ENCODE data around the gene MYF6. TPM values are rescaled to one million over a fixed set of nuclear protein-coding genes. Genes with fewer than 3 reads are reported as not detected.
A peak's percentile ranks its signal among the peaks of the same experiment; 100 is the strongest.
"Not testable (repeated sequence)": the region's sequence is repeated elsewhere in the genome, so short reads cannot be mapped to it uniquely, and the experiment has no call there.

Gene MYF6
- total RNA-seq (105 TPM), polyA plus RNA-seq (ENCODE audit: insufficient read depth in 1 of 8, insufficient read length in 8 of 8, low replicate concordance in 1 of 8) (100 to 1,000 TPM in 2 of 8 donors, 10 to 100 TPM in 6; 68.5 to 104 (median 87.7) TPM)
- long read RNA-seq, donor 1, transcript MYF6-201 (3 exons, 1,465 nt), result major isoform, 27 of 34 reads
- long read RNA-seq, donor 1, partial matches to known transcripts, result 7 of 34 reads
- long read RNA-seq, donor 1, other reads (novel, unspliced or antisense), result 0 of 34 reads
- long read RNA-seq, donor 2, partial matches to known transcripts, result 0 of 2 reads
- long read RNA-seq, donor 2, other reads (novel, unspliced or antisense), result 0 of 2 reads
- long read RNA-seq, donor 3, transcript MYF6-201 (3 exons, 1,465 nt), result major isoform, 64 of 72 reads
- long read RNA-seq, donor 3, partial matches to known transcripts, result 8 of 72 reads
- long read RNA-seq, donor 3, other reads (novel, unspliced or antisense), result 0 of 72 reads
- long read RNA-seq, donor 4, transcript MYF6-201 (3 exons, 1,465 nt), result major isoform, 36 of 36 reads
- long read RNA-seq, donor 4, partial matches to known transcripts, result 0 of 36 reads
- long read RNA-seq, donor 4, other reads (novel, unspliced or antisense), result 0 of 36 reads
- long read RNA-seq, donor 5, transcript MYF6-201 (3 exons, 1,465 nt), result major isoform, 92 of 105 reads
- long read RNA-seq, donor 5, partial matches to known transcripts, result 13 of 105 reads
- long read RNA-seq, donor 5, other reads (novel, unspliced or antisense), result 0 of 105 reads
- long read RNA-seq, donor 6, transcript MYF6-201 (3 exons, 1,465 nt), result major isoform, 106 of 116 reads
- long read RNA-seq, donor 6, partial matches to known transcripts, result 10 of 116 reads
- long read RNA-seq, donor 6, other reads (novel, unspliced or antisense), result 0 of 116 reads
- long read RNA-seq, donor 7, transcript MYF6-201 (3 exons, 1,465 nt), result major isoform, 45 of 52 reads
- long read RNA-seq, donor 7, partial matches to known transcripts, result 7 of 52 reads
- long read RNA-seq, donor 7, other reads (novel, unspliced or antisense), result 0 of 52 reads
- long read RNA-seq, donor 8, transcript MYF6-201 (3 exons, 1,465 nt), result major isoform, 34 of 72 reads
- long read RNA-seq, donor 8, partial matches to known transcripts, result 38 of 72 reads
- long read RNA-seq, donor 8, other reads (novel, unspliced or antisense), result 0 of 72 reads
- long read RNA-seq, donor 9, transcript MYF6-201 (3 exons, 1,465 nt), result major isoform, 39 of 53 reads
- long read RNA-seq, donor 9, partial matches to known transcripts, result 14 of 53 reads
- long read RNA-seq, donor 9, other reads (novel, unspliced or antisense), result 0 of 53 reads
- long read RNA-seq, donor 10, transcript MYF6-201 (3 exons, 1,465 nt), result major isoform, 62 of 78 reads
- long read RNA-seq, donor 10, partial matches to known transcripts, result 16 of 78 reads
- long read RNA-seq, donor 10, other reads (novel, unspliced or antisense), result 0 of 78 reads
- long read RNA-seq, donor 11, transcript MYF6-201 (3 exons, 1,465 nt), result major isoform, 58 of 70 reads
- long read RNA-seq, donor 11, partial matches to known transcripts, result 12 of 70 reads
- long read RNA-seq, donor 11, other reads (novel, unspliced or antisense), result 0 of 70 reads

GRCh38 chr12:80707126-80707829 lies at the start of gene MYF6:
Gene MYF6, plus strand, starts transcription at chr12:80707634. Its CDS starts 86 bp downstream, at chr12:80707720.
- Histone ChIP-seq H3K36me3 (ENCODE audit: control insufficient read depth, insufficient read depth, low read length) (no peaks in the 10 kb centered on the region), H3K27ac (ENCODE audit: low read length) (peak within 1 kb of the TSS; percentile 96), H3K4me3 (ENCODE audit: low read length) (peak within 1 kb of the TSS; percentile 67), H3K9me3 (replicated peaks; ENCODE audit: control insufficient read depth, low read depth, low read length) (no peaks in the 10 kb centered on the region), H3K27me3 (ENCODE audit: control insufficient read depth, insufficient read depth, low read length) (peaks cover 12% of the 10 kb centered on the region), H3K4me1 (ENCODE audit: control insufficient read depth, insufficient read depth, low read length) (peaks cover 17% of the 10 kb centered on the region)
- DNase-seq, result peak; percentile 62
- 61% methylated on average over 3 of the region's 4 CpGs for WGBS (ENCODE audit: insufficient coverage)

- no peaks in the 10 kb centered on the region for H3K27me3 ChIP-seq (ENCODE audit: control insufficient read depth, insufficient read depth, low read length)
- no peaks in the 10 kb centered on the region for H3K9me3 ChIP-seq (replicated peaks; ENCODE audit: control insufficient read depth, low read depth, low read length)
- DNase-seq, result no peak
- H3K27ac ChIP-seq (ENCODE audit: low read length), result no peak overlapping the region
- WGBS (ENCODE audit: insufficient coverage), result 60% methylated on average over 1 of the region's 5 CpGs
- no peaks in the 10 kb centered on the region for H3K36me3 ChIP-seq (ENCODE audit: control insufficient read depth, insufficient read depth, low read length)
- H3K4me1 ChIP-seq (ENCODE audit: control insufficient read depth, insufficient read depth, low read length), result no peaks in the 10 kb centered on the region
- no peak overlapping the region for H3K4me3 ChIP-seq (ENCODE audit: low read length)
Observed at GRCh38 chr12:80659512-80660063, 47.8 kb upstream of the MYF6 start.

- no peak overlapping the region for H3K27ac ChIP-seq (ENCODE audit: low read length)
- H3K4me3 ChIP-seq (ENCODE audit: low read length), result no peak overlapping the region
- no peaks in the 10 kb centered on the region for H3K4me1 ChIP-seq (ENCODE audit: control insufficient read depth, insufficient read depth, low read length)
- H3K27me3 ChIP-seq (ENCODE audit: control insufficient read depth, insufficient read depth, low read length), result no peaks in the 10 kb centered on the region
- no peaks in the 10 kb centered on the region for H3K9me3 ChIP-seq (replicated peaks; ENCODE audit: control insufficient read depth, low read depth, low read length)
- DNase-seq, result no peak
- H3K36me3 ChIP-seq (ENCODE audit: control insufficient read depth, insufficient read depth, low read length), result no peaks in the 10 kb centered on the region
Observed at GRCh38 chr12:80662586-80662985, 44.8 kb upstream of the MYF6 start.

- no CpG with 5 or more reads among the region's 5 CpGs for WGBS (ENCODE audit: insufficient coverage)
- Histone ChIP-seq H3K4me1 (ENCODE audit: control insufficient read depth, insufficient read depth, low read length) (no peaks in the 10 kb centered on the region), H3K4me3 (ENCODE audit: low read length) (no peak overlapping the region), H3K36me3 (ENCODE audit: control insufficient read depth, insufficient read depth, low read length) (no peaks in the 10 kb centered on the region), H3K9me3 (replicated peaks; ENCODE audit: control insufficient read depth, low read depth, low read length) (no peaks in the 10 kb centered on the region), H3K27ac (ENCODE audit: low read length) (no peak overlapping the region), H3K27me3 (ENCODE audit: control insufficient read depth, insufficient read depth, low read length) (no peaks in the 10 kb centered on the region)
- DNase-seq, result no peak
Observed at GRCh38 chr12:80670214-80670613, 37.2 kb upstream of the MYF6 start.

- not testable (repeated sequence) for H3K4me3 ChIP-seq (ENCODE audit: low read length); H3K36me3 ChIP-seq (ENCODE audit: control insufficient read depth, insufficient read depth, low read length); H3K27me3 ChIP-seq (ENCODE audit: control insufficient read depth, insufficient read depth, low read length); H3K4me1 ChIP-seq (ENCODE audit: control insufficient read depth, insufficient read depth, low read length); H3K27ac ChIP-seq (ENCODE audit: low read length); H3K9me3 ChIP-seq (replicated peaks; ENCODE audit: control insufficient read depth, low read depth, low read length); DNase-seq
- 83% methylated on average over 10 of the region's 13 CpGs for WGBS (ENCODE audit: insufficient coverage)
Observed at GRCh38 chr12:80676042-80676636, 31.3 kb upstream of the MYF6 start.

GRCh38 chr12:80676856-80677255 lies 30.6 kb upstream of the MYF6 start:
- H3K4me1 ChIP-seq (ENCODE audit: control insufficient read depth, insufficient read depth, low read length), result no peaks in the 10 kb centered on the region
- H3K27ac ChIP-seq (ENCODE audit: low read length), result no peak overlapping the region
- no peaks in the 10 kb centered on the region for H3K36me3 ChIP-seq (ENCODE audit: control insufficient read depth, insufficient read depth, low read length)
- no peak overlapping the region for H3K4me3 ChIP-seq (ENCODE audit: low read length)
- no CpG with 5 or more reads among the region's 1 CpG for WGBS (ENCODE audit: insufficient coverage)
- no peaks in the 10 kb centered on the region for H3K27me3 ChIP-seq (ENCODE audit: control insufficient read depth, insufficient read depth, low read length)
- H3K9me3 ChIP-seq (replicated peaks; ENCODE audit: control insufficient read depth, low read depth, low read length), result no peaks in the 10 kb centered on the region
- peak; percentile 62 for DNase-seq

GRCh38 chr12:80677994-80678393 lies 29.4 kb upstream of the MYF6 start:
- no peaks in the 10 kb centered on the region for H3K4me1 ChIP-seq (ENCODE audit: control insufficient read depth, insufficient read depth, low read length)
- DNase-seq, result no peak
- H3K27ac ChIP-seq (ENCODE audit: low read length), result no peak overlapping the region
- no peaks in the 10 kb centered on the region for H3K36me3 ChIP-seq (ENCODE audit: control insufficient read depth, insufficient read depth, low read length)
- no peaks in the 10 kb centered on the region for H3K27me3 ChIP-seq (ENCODE audit: control insufficient read depth, insufficient read depth, low read length)
- no peaks in the 10 kb centered on the region for H3K9me3 ChIP-seq (replicated peaks; ENCODE audit: control insufficient read depth, low read depth, low read length)
- no CpG with 5 or more reads among the region's 1 CpG for WGBS (ENCODE audit: insufficient coverage)
- H3K4me3 ChIP-seq (ENCODE audit: low read length), result no peak overlapping the region

- Histone ChIP-seq H3K36me3 (ENCODE audit: control insufficient read depth, insufficient read depth, low read length) (no peaks in the 10 kb centered on the region), H3K4me3 (ENCODE audit: low read length) (no peak overlapping the region), H3K4me1 (ENCODE audit: control insufficient read depth, insufficient read depth, low read length) (no peaks in the 10 kb centered on the region), H3K27ac (ENCODE audit: low read length) (peak overlapping the region; percentile 39), H3K9me3 (replicated peaks; ENCODE audit: control insufficient read depth, low read depth, low read length) (no peaks in the 10 kb centered on the region), H3K27me3 (ENCODE audit: control insufficient read depth, insufficient read depth, low read length) (no peaks in the 10 kb centered on the region)
- WGBS (ENCODE audit: insufficient coverage), result 60% methylated on average over 1 of the region's 3 CpGs
- peak; percentile 68 for DNase-seq
Observed at GRCh38 chr12:80679346-80680131, 27.9 kb upstream of the MYF6 start.

Data from muscle of leg (tissue), 16 donors.